Left lung (tissue), 10 donors: ENCODE data around the gene SLX9. TPM values are rescaled to one million over a fixed set of nuclear protein-coding genes. Genes with fewer than 3 reads are reported as not detected.
A peak's percentile ranks its signal among the peaks of the same experiment; 100 is the strongest.

Source experiments
- ATAC-seq: fragments of 200-7000 bp; cut with Tn5 transposase; one replicate; pipeline ENCODE4 v1.9.1; 2020; ENCODE audit warnings: moderate library complexity
- DNase-seq, 4 donors: peaks; one replicate each; pipeline ENCODE4 v3.0.0-alpha.2; 2013 to 2020
- H3K27ac ChIP-seq, 2 donors: fragments of 200-600 bp; sonication (generic) in 1 of 2; one replicate each; pipeline versions ENCODE4 v1.5.0 to v1.8.0; 2020 to 2021
- H3K27me3 ChIP-seq, 2 donors: fragments of 200-600 bp; sonication (generic) in 1 of 2; one replicate each; pipeline versions ENCODE4 v1.5.0 to v1.8.0; 2020 to 2021
- H3K36me3 ChIP-seq, 2 donors: fragments of 200-600 bp; sonication (generic) in 1 of 2; one replicate each; pipeline versions ENCODE4 v1.5.0 to v1.8.0; 2020 to 2021
- H3K4me1 ChIP-seq, 2 donors: fragments of 200-600 bp; one replicate each; pipeline ENCODE4 v1.8.0; 2021
- H3K4me3 ChIP-seq, 2 donors: fragments of 200-600 bp; sonication (generic) in 1 of 2; one replicate each; pipeline versions ENCODE4 v1.5.0 to v1.8.0; 2020 to 2021; ENCODE audit warnings: mild to moderate bottlenecking in 1 of 2
- H3K9me3 ChIP-seq, 2 donors: fragments of 200-600 bp; sonication (generic) in 1 of 2; one replicate each; pipeline versions ENCODE4 v1.5.0 to v1.8.0; 2020 to 2021
- CTCF ChIP-seq, 2 donors: fragments of 200-600 bp; sonication (generic) in 1 of 2; IDR thresholded peaks; one replicate each; pipeline versions ENCODE4 v1.5.0 to v1.8.0; 2021; ENCODE audit warnings: antibody characterized with exemption in 2 of 2
- intact Hi-C, 2 donors: fragments of 100-400 bp; cut with DNase I; formaldehyde crosslinking; loops; one replicate each; pipeline versions ENCODE4 v1.11.2 to v1.14.2; 2022
- polyA plus RNA-seq, 6 donors: library from polyadenylated mRNA; unstranded; fragments of 120-200 nt; gene quantifications; one replicate each; pipeline ENCODE4 v1.2.1, GENCODE V29; 2013; ENCODE audit not compliant: insufficient read length in 6 of 6
- total RNA-seq, 2 donors: library from RNA; stranded (reverse); fragmentation: NEBNext Ultra II Directional; extraction: Animal tissue kit (Norgen Biotek cat#: 25700); gene quantifications; one replicate each; pipeline ENCODE4 v1.2.1, GENCODE V29; 2021
- donor health status: DM: no; HTN: yes; CAD: no.
- donor health status: DM: no; HTN: no; CAD: no.

SLX9 gene
- total and polyA plus RNA-seq, 8 donors: 11.5 to 29.6 (median 16.2) TPM

GRCh38 chr21:44924606-44925377, 15.0 kb upstream of the SLX9 start:
- H3K36me3 ChIP-seq: no peaks in the 10 kb centered on the region
- peaks cover 0 to 35% of the 10 kb centered on the region in 2 donors for H3K27me3 ChIP-seq
- H3K27ac ChIP-seq: peak overlapping the region; percentile 19 to 93
- TF ChIP-seq CTCF (IDR thresholded peaks at IDR 0.05): no peak
- no peak overlapping the region for H3K4me3 ChIP-seq
- no peaks in the 10 kb centered on the region for H3K9me3 ChIP-seq
- DNase-seq: peak in 1 of 4 donors; percentile 1
- peak; percentile 33 for ATAC-seq
- intact Hi-C loops: no loop called here
- H3K4me1 ChIP-seq: peaks cover 19 to 89% of the 10 kb centered on the region in 2 donors

- no peak for ATAC-seq
- intact Hi-C loops: no loop called here
- H3K27ac ChIP-seq: peak overlapping the region; percentile 19 to 93
- no peaks in the 10 kb centered on the region for H3K9me3 ChIP-seq
- no peak overlapping the region for H3K4me3 ChIP-seq
- H3K27me3 ChIP-seq: peaks cover 0 to 37% of the 10 kb centered on the region in 2 donors
- peaks cover 19 to 94% of the 10 kb centered on the region in 2 donors for H3K4me1 ChIP-seq
- H3K36me3 ChIP-seq: no peaks in the 10 kb centered on the region
- no peak for TF ChIP-seq CTCF (IDR thresholded peaks at IDR 0.05)
- no peak for DNase-seq
Measured at GRCh38 chr21:44925378-44925755, 14.5 kb upstream of the SLX9 start.

GRCh38 chr21:44926331-44927101, 13.3 kb upstream of the SLX9 start:
- peaks cover 3 to 40% of the 10 kb centered on the region in 2 donors for H3K27me3 ChIP-seq
- intact Hi-C loops: no loop called here
- peak overlapping the region in 1 of 2 donors; percentile 93 for H3K27ac ChIP-seq
- no peak for TF ChIP-seq CTCF (IDR thresholded peaks at IDR 0.05)
- H3K4me3 ChIP-seq: no peak overlapping the region
- H3K36me3 ChIP-seq: no peaks in the 10 kb centered on the region
- H3K4me1 ChIP-seq: peaks cover 21 to 98% of the 10 kb centered on the region in 2 donors
- H3K9me3 ChIP-seq: no peaks in the 10 kb centered on the region
- ATAC-seq: no peak
- peak in 1 of 4 donors; percentile 87 for DNase-seq

GRCh38 chr21:44927259-44927586, 12.6 kb upstream of the SLX9 start:
- H3K4me1 ChIP-seq: peaks cover 28 to 97% of the 10 kb centered on the region in 2 donors
- H3K27me3 ChIP-seq: peaks cover 9 to 47% of the 10 kb centered on the region in 2 donors
- peak overlapping the region in 1 of 2 donors; percentile 39 for H3K4me3 ChIP-seq
- ATAC-seq (no peak), DNase-seq (no peak)
- H3K36me3 ChIP-seq: no peaks in the 10 kb centered on the region
- TF ChIP-seq CTCF (IDR thresholded peaks at IDR 0.05): no peak
- intact Hi-C loops: no loop called here
- no peaks in the 10 kb centered on the region for H3K9me3 ChIP-seq
- H3K27ac ChIP-seq: peak overlapping the region in 1 of 2 donors; percentile 93
